GM20000 (cell line): ENCODE data around the gene JARID2.
"Not testable (repeated sequence)": the region's sequence is repeated elsewhere in the genome, so short reads cannot be mapped to it uniquely, and the experiment has no call there.

Source experiments
- DNase-seq: peaks from one replicate; pipeline ENCODE4 v3.0.0; 2012; ENCODE audit warnings: low spot score
- TF ChIP-seq, protein P1 (sequence below): IDR thresholded peaks from 2 replicates; pipeline ENCODE4 v1.5.1; 2012; ENCODE audit warnings: mild to moderate bottlenecking, control low read depth; ENCODE audit errors: extremely low read depth, missing control alignments

The JARID2 gene

DNA sequence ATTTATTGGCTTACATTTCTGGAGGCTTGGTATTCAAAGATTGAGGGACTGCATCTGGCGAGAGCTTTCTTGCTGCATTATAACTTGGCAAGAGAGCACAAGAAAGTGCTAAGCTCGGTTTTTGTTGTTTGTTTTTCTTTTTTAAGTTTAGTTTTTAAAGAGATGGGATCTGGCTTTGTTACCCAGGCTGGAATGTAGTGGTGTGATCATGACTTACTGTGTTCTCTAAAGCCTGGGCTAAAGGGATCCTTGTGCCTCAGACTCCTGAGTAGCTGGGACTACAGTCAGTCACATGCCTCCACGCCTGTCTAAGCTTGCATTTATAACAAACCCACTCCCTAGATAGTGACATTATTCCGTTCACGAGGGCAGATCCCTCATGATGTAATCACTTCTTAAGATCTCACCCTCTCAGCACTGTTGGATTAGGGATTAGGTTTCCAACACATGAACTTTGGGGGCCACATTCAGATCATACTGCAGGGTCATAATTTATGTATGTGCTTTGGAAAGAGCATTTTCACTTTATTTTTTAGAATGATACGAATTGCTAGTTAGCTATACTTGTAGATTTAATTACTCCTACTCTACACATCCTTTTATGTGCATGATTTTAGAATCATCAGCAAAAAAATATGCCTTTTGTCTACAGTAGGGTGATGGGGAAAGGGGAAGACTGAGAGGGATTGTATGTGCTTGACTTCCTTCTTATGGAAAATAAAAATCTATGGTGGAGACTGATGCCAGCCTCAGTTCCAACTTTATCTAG, 167.8 kb downstream of the JARID2 start:
- TF ChIP-seq, protein P1, sequence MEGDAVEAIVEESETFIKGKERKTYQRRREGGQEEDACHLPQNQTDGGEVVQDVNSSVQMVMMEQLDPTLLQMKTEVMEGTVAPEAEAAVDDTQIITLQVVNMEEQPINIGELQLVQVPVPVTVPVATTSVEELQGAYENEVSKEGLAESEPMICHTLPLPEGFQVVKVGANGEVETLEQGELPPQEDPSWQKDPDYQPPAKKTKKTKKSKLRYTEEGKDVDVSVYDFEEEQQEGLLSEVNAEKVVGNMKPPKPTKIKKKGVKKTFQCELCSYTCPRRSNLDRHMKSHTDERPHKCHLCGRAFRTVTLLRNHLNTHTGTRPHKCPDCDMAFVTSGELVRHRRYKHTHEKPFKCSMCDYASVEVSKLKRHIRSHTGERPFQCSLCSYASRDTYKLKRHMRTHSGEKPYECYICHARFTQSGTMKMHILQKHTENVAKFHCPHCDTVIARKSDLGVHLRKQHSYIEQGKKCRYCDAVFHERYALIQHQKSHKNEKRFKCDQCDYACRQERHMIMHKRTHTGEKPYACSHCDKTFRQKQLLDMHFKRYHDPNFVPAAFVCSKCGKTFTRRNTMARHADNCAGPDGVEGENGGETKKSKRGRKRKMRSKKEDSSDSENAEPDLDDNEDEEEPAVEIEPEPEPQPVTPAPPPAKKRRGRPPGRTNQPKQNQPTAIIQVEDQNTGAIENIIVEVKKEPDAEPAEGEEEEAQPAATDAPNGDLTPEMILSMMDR, result no peak
- DNase-seq, result no peak

DNA sequence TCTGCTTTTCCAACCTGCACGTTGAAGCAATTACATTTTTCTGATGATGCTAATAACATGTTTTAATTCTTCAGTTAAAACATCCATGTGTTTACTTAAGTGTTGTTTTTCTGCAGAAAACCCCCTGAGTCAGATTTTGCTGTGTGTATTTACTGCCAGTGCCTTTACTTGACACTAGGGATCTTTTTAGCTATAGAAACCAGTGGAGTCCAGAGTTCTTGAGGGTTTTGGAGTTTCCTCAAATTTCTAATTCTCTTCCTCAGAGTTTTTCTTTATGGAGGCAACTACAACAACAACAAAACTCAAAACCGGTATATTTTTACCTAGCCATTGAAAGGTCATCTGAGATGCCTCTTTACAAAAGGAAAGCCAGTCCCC, 168.4 kb downstream of the JARID2 start:
- TF ChIP-seq, protein P1, result no peak
- no peak for DNase-seq

DNA sequence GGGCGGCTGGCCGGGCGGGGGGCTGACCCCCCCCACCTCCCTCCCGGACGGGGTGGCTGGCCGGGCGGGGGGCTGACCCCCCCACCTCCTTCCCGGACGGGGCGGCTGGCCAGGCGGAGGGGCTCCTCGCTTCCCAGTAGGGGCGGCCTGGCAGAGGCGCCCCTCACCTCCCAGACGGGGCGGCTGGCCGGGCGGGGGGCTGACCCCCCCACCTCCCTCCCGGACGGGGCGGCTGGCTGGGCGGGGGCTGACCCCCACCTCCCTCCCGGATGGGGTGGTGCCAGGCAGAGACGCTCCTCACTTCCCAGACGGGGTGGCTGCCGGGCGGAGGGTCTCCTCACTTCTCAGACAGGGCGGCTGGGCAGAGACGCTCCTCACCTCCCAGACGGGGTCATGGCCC, 169.8 kb downstream of the JARID2 start:
- not testable (repeated sequence) for DNase-seq

DNA sequence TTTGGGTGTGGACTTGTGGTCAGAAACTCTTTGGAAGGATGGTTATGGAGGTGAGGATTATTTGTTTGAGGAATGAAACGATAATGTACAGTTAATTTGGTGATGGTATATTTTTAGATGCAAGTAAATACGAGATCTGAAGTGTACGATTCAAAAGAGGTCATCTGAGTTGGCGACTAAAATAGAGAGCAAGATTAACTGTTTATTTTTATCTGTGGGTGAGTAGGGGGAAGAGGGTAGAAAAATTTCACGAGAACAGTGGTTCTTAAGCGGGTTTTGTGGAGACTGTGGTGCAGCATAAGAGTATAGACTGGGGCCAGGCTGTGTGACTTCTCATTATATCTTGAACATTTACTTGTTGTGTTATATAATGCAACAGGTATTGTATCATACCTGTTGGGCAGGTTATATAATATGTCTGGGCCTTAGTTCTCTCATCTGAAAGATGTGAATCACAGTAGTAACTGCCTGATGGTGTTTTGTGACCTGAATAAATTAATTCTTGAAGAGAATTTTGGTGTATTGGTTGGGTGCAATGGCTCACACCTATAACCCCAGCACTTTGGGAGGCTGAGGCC, 171.2 kb downstream of the JARID2 start:
- DNase-seq, result no peak
- TF ChIP-seq, protein P1, result no peak

DNA sequence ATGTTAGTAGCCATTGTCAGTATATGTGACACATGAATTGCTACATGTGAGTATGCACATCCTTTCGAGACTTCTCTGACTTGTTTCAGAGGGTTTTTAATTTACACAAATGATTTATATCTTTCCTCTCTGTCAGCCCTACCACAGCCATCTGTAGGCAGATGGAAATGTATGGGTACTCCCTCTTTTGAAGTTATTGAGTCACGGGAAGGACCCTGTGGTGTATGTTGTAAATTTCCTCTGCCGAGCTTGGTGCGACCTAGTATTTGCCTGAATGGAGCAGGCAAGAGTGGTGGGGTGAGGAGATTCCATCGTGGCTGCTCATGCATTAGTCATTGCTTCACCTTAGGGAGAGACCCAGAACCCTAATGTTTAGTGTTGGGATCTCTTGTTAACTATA, 171.9 kb downstream of the JARID2 start:
- TF ChIP-seq, protein P1, result no peak
- no peak for DNase-seq

DNA sequence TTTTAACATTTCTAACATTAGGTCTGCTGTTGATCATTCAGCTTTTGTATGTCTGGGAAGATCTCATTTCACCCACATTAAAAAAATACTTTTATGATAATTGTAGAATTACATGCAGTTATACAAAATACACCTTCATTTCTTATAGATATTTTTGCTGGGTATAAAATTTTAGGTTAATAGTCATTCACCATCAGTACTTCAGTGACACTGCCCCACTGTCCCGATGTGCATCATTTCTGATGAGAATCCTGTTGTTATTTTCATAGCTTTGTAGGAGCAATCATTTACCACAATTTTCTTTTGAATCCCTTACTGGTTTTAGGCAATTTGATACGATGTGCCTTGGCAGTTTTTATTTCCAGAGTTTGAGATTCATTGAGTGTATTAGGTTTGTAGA, 173.6 kb downstream of the JARID2 start:
- TF ChIP-seq, protein P1, result no peak
- no peak for DNase-seq

DNA sequence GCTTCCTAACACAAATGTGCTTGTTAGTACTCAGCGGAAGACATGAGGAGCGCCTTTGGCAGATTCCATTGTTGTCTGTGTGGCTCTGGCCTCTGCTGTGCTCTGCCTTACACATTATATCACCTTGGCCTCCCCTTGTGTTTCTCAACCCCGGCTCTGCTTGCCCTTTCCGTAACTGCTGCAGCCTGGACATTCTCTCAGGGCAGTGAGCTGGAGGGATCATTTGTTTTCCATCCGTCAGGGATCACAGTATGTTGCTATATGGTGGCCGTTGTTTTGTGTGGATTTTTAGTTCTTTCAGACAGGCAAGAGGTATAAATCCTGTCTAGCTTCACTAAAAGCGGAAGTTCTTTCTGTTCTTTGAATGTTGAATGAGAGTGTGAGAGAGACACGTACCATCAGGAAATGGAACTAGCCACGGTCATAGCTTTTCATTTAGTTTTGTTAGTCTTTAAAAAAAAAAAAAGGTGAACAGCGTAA, 175.1 kb downstream of the JARID2 start:
- DNase-seq, result peak; percentile 77
- TF ChIP-seq, protein P1, result no peak
